ENCODE data around the gene TRPM3. TPM values are rescaled to one million over a fixed set of nuclear protein-coding genes. Genes with fewer than 3 reads are reported as not detected.

TRPM3 gene
- total and polyA plus RNA-seq, 10 donors: 0.02 to 6.7 (median 1.6) TPM

- no peak for DNase-seq
- H3K27me3 ChIP-seq (replicated peaks in 1 of 7): no peaks in the 10 kb centered on the region
- no peaks in the 10 kb centered on the region for H3K36me3 ChIP-seq
- no peaks in the 10 kb centered on the region for H3K9me3 ChIP-seq
- peaks cover 0 to 10% (median 0%) of the 10 kb centered on the region in 6 donors for H3K4me1 ChIP-seq
- intact Hi-C loops (cut with DNase I; ENCODE audit: low total_unique reads): no loop called here
- TF ChIP-seq POLR2A (IDR thresholded peaks at IDR 0.05): no peak
- no peak for TF ChIP-seq CTCF (IDR thresholded peaks at IDR 0.05 in 8 of 11, conservative IDR thresholded peaks at IDR 0.05 in 3 of 11)
- TF ChIP-seq POLR2AphosphoS5 (IDR thresholded peaks at IDR 0.05): no peak
- no peak overlapping the region for H3K27ac ChIP-seq
- no peak overlapping the region for H3K4me3 ChIP-seq
- WGBS, 5 donors: 75 to 88% (median 78%) methylated on average over 5 of the region's 5 CpGs
These were observed 511.2 kb downstream of the TRPM3 start for GRCh38 chr9:70610287-70610644.

- Histone ChIP-seq H3K36me3 (no peaks in the 10 kb centered on the region), H3K9me3 (no peaks in the 10 kb centered on the region), H3K27ac (no peak overlapping the region), H3K4me3 (no peak overlapping the region), H3K4me1 (peaks cover 0 to 10% (median 0%) of the 10 kb centered on the region in 6 donors), H3K27me3 (replicated peaks in 1 of 7) (no peaks in the 10 kb centered on the region)
- intact Hi-C loops (cut with DNase I; ENCODE audit: low total_unique reads): loop anchor here (10.0 kb wide), 1 partner anchor 635 kb away; no protein-coding TSS in a partner anchor
- WGBS, 5 donors: 59 to 69% (median 61%) methylated on average over 6 of the region's 6 CpGs
- DNase-seq: no peak
- TF ChIP-seq POLR2A (IDR thresholded peaks at IDR 0.05) (no peak), POLR2AphosphoS5 (IDR thresholded peaks at IDR 0.05) (no peak)
These were observed 511.7 kb downstream of the TRPM3 start for GRCh38 chr9:70609542-70610286.

- no peaks in the 10 kb centered on the region for H3K36me3 ChIP-seq
- no peak overlapping the region for H3K4me3 ChIP-seq
- no peak overlapping the region for H3K27ac ChIP-seq
- WGBS, 5 donors: 83 to 94% (median 88%) methylated on average over 2 of the region's 2 CpGs
- H3K9me3 ChIP-seq: no peaks in the 10 kb centered on the region
- no peaks in the 10 kb centered on the region for H3K27me3 ChIP-seq (replicated peaks in 1 of 7)
- TF ChIP-seq POLR2A (IDR thresholded peaks at IDR 0.05) (no peak), POLR2AphosphoS5 (IDR thresholded peaks at IDR 0.05) (no peak), CTCF (IDR thresholded peaks at IDR 0.05 in 8 of 11, conservative IDR thresholded peaks at IDR 0.05 in 3 of 11) (no peak)
- DNase-seq: no peak
- intact Hi-C loops (cut with DNase I; ENCODE audit: low total_unique reads): loop anchor here (10.0 kb wide), 1 partner anchor 634 kb away; no protein-coding TSS in a partner anchor
- H3K4me1 ChIP-seq: peaks cover 0 to 10% (median 0%) of the 10 kb centered on the region in 6 donors
These were observed 512.4 kb downstream of the TRPM3 start for GRCh38 chr9:70609011-70609410.

GRCh38 chr9:70607926-70608325 is 513.5 kb downstream of the TRPM3 start:
- WGBS, 5 donors: 24 to 46% (median 32%) methylated on average over 9 of the region's 9 CpGs
- intact Hi-C loops (cut with DNase I; ENCODE audit: low total_unique reads): loop anchor here (10.0 kb wide), 1 partner anchor 633 kb away; no protein-coding TSS in a partner anchor
- H3K4me3 ChIP-seq: no peak overlapping the region
- no peaks in the 10 kb centered on the region for H3K9me3 ChIP-seq
- H3K36me3 ChIP-seq: no peaks in the 10 kb centered on the region
- H3K4me1 ChIP-seq: peaks cover 0 to 10% (median under 1%) of the 10 kb centered on the region in 6 donors
- H3K27me3 ChIP-seq (replicated peaks in 1 of 7): no peaks in the 10 kb centered on the region
- H3K27ac ChIP-seq: peak overlapping the region in 1 of 8 donors; percentile 40
- DNase-seq: no peak
- TF ChIP-seq POLR2AphosphoS5 (IDR thresholded peaks at IDR 0.05): no peak
- no peak for TF ChIP-seq CTCF (IDR thresholded peaks at IDR 0.05 in 8 of 11, conservative IDR thresholded peaks at IDR 0.05 in 3 of 11)
- no peak for TF ChIP-seq POLR2A (IDR thresholded peaks at IDR 0.05)

Data from spleen (tissue), 11 donors.